ENCODE measurements around the gene CCNL1.

Gene CCNL1

DNA sequence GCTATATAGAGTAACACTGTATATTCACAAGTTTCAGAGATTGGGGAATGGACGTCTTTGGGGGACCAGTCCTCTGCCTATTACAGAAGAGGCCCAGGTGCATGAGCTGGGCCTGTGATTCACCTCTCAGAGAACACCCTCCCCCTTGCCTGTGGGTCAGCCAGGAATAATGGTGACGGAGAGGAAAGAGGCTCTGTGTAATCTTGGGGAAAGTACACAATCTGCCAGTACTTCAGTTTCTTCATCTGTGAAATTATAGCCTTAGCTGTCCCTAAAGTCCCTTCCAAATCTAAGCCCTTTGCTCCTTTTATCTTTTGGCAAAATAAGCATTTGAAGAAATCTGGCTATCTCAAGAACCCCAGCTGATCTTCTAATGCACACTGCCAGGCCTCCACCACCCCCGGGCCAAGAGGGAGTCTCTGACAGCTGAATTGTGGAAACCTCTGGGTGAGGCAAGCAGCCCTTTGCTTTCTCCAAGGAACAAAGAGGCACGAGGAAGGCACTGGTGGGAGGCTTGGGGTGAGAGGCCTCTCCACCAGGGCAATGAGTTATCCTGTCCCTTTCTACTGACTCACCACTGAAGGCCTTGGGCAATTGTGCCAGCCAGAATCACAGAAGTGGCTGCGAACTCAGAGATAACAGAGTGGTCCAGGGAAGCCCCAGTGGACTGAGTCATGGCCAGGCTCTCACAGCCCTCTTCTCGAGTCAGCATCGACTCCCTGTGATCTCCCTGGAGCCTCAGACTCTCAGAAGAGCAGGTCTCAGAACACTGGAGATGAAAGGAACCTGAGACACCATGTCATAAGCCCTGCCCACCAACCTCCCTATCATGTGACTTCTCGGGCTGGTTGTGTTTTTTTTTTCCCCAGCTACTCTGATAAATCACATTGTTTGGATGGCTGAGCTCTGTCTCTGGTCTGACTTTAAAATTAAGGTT is 31.8 kb downstream of the CCNL1 start:
- FAIRE-seq (peak; percentile 42), DNase-seq (ENCODE audit: insufficient read length, low spot score) (no peak)

DNA sequence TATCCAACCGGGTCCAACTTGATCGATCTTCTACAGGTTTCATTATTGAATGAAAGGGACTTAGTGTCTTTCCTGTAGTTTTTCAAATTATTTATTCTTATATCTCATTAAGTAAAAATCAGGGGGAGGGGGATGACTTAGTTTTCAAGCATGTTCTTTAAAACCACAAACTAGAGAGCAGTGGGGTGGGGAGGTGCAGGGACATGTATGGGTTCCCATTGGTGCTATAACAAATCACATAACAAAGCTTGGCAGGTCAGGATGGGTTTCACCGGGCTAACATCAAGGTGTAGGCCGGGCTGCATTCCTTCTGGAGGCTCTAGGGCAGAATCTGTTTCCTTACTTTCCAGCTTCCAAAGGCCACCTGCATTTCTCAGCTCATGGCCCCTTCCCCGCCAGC is 32.7 kb downstream of the CCNL1 start:
- FAIRE-seq (no peak), DNase-seq (ENCODE audit: insufficient read length, low spot score) (no peak)

DNA sequence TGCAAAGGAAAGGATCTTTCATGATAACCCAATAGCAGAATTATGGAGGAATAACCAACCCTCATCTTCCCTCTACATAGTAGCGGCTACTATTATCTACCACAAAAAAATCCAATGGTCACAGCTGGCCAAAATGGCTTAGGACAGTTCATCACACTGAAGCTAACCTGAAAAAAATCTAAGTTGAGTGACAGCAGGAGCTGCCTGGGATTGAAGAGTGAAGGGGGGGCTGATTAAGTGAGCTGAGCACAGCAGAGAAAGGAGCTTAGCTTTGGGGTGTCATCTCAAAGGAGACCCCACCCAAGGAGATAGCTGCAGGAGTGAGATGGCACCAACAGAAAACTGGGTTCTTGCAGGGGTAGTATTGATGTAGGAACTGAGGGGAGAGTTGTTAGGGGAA is 33.6 kb downstream of the CCNL1 start:
- DNase-seq (ENCODE audit: insufficient read length, low spot score) (no peak), FAIRE-seq (no peak)

DNA sequence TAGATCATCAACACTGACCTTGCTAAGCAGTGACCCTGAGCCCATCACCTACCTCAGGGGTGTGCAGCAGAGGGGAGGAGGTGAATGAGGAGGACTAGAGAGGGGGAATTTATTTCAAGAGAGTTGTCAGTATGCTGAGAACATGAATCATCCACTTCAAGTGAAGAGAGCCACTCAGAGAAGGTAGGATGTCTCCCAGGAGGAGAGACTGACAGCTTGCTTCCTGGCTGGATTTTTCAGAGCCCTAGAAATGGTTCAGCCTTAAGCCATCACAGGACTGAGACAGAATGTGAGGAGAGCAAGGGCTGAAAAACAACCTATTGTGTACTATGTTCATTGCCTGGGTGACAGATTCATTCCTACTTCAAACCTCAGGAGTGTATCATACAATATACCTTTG is 34.8 kb downstream of the CCNL1 start:
- FAIRE-seq (no peak), DNase-seq (ENCODE audit: insufficient read length, low spot score) (no peak)

DNA sequence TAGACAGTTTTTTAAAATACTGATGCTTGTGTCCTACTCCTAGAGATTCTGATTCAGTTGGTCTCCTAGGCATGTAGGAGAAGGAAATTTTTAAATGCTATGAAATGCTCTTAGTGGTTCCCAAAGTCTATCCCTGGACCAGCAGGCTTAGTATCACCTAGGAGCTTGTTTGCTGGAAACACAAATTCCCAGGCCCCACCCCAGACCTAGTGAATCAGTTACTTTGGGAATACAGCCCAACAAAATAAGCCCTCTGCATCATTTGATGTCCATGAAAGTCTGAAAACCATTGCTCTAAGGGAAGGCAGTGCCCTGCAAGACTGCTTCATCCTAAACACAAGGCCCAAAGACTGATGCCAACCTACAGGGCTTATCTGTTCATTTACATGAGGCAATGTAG is 36.3 kb downstream of the CCNL1 start:
- FAIRE-seq, result no peak
- DNase-seq (ENCODE audit: insufficient read length, low spot score), result no peak

DNA sequence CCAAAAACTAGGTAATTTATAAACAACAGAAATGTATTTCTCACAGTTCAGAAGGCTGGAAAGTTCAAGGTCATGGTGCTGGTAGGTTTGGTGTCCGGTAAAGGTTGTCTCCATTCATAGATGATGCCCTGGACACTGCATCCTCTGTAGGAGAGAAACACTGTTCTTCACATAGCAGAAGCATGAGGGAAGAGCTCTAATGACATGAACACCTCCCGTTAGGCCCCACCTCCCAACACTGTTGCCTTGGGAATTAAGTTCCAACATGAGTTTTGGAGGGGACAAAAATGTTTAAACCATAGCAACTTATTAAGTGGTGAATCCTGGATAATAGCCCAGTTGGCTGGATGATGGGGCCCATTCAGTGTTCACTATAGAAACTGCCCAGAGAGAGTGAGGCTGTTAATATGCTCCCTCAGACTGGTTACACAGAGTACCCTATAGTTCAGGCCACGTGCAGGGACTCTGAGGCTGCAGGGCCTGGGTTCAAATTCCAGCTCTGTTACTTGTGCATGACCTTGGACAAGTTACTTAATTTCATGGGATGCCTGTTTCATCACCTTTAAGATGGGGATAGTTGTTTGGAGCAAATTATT is 37.0 kb downstream of the CCNL1 start:
- FAIRE-seq (no peak), DNase-seq (ENCODE audit: insufficient read length, low spot score) (no peak)

DNA sequence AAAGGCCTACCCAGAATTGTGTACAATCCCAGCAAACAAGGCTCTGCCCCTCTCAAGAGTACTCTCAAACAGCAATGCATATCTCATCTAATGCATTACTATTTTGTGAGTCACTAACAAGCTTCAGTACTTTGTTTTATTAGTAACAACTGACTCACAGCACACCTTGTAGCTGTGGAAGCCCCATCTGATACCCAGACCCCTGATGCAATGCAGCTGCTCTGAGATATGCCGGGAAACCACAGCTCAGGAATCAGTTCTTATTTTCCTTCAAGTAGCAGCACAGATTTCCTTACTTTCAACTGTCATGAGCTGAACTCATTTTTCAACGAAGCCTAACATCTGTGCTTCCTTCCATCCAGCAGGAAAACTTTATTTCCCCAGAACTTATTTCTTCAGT is 37.8 kb downstream of the CCNL1 start:
- no peak for DNase-seq (ENCODE audit: insufficient read length, low spot score)

DNA sequence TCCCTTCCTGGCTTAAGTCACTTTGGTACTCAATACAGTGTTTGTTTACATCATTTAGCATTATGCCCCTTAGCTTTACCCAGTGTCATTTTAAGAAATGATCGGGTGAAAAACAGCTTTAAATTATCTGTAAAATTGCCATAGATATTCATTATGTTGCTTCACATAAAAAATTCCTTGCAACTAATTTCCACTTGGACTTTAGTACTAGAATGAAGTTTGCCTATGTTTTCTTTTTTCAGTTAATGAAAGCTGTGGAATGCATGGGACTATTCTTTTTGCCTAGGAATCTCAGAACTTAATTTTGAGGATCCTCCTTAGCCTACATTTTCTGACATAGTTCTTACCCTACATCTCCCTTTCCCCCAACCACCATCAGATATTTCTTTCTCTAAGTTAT is 38.4 kb downstream of the CCNL1 start:
- FAIRE-seq, result no peak
- no peak for DNase-seq (ENCODE audit: insufficient read length, low spot score)

More for the DNA sequence above, 37.8 kb downstream of the CCNL1 start:
- no peak for FAIRE-seq

DNA sequence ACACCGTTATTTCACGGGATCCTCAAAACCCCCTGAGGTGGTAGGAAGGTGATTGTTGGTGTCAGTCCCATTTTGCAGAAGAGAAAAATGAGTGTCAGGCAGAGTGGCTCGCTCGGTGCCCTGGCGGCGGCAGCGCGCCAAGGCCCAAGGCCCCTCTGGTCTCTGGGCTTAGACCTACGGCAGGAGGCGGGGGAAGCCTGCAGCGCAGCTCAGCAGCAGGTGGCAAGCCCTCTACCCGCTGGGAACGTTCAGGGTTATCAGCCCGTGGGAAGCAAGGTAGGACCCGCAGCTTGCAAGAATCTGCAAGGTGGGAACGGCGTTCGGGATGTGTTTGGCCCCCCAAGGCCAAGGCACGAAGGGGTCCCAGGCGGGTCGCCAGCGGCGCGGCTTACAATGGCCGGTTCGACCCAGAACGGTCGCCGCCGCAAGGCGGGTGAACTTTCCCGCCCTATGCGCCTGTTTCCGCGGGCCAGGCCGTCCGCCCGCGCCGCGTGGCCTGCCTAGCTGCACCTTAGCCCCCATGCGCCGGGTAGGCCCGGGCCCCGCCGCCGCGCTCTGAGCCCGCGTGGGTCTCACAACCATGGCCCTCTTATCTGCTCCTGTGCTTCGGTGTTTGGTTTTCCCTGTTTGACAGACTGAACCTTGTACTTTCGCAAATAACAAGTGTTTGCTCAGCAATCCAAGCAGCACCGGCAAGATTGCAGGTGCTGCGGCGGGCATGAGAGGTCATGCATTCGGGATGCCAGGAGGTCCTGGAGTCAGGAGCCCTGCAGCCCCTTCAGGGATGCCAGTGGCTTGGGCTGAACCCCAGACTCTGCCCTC is 39.7 kb downstream of the CCNL1 start:
- no peak for FAIRE-seq
- no peak for DNase-seq (ENCODE audit: insufficient read length, low spot score)

DNA sequence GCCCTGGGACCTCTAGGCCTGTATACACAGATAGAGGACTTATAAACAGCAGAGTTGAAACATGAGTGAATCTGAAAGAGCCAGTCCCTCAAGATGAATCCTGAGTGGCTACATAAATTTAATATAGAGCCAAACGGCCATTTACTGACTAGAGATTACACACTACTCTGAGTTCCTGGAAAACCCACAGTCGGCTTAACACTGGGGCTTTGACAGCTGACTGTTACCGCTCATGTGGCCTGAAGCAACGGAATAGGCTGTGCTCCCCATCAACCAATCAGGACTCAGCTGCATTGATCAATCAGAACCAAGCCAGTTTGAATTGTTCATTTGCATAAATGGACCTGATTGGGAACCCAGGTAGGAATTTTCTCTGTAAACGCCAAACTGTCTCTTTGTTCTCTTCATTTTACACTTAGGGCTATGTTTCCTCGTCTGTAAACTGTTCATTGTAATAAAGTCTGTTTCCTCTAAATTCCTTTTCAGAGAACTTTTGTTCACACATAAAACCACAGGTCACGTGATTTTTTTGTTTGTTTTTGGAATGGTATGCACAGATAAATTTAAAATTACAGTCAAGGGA is 40.5 kb downstream of the CCNL1 start:
- no peak for DNase-seq (ENCODE audit: insufficient read length, low spot score)
- no peak for FAIRE-seq

DNA sequence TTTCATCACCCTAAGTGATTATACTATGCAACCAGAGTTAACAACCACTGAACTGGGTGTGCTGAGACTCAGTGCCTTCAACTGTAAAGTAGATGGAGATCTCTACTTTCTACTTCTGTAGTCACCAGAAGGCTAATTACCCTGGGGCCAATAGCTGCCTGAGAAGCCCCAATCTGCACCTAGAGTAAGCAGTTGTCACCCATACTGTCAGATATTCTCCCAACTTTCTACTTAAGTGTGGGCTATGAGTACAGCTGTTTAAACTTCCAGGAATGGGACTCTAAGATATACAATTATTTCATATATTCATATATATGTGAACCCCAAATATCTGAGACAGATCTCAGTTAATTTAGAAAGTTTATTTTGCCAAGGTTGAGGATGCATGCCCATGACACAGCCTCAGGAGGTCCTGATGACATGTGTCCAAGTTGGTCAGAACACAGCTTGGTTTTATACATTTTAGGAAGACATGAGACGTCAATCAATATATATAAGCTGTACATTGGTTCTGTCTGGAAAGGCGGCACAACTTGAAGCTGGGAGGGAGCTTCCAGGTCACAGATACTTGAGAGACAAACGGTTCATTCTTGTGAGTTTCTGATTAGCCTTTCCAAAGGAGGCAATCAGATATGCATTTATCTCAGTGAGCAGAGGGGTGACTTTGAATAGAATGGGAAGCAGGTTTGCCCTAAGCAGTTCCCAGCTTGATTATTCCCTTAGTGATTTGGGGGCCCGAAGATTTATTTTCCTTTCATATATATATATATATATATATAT is 41.9 kb downstream of the CCNL1 start:
- FAIRE-seq, result no peak

DNA sequence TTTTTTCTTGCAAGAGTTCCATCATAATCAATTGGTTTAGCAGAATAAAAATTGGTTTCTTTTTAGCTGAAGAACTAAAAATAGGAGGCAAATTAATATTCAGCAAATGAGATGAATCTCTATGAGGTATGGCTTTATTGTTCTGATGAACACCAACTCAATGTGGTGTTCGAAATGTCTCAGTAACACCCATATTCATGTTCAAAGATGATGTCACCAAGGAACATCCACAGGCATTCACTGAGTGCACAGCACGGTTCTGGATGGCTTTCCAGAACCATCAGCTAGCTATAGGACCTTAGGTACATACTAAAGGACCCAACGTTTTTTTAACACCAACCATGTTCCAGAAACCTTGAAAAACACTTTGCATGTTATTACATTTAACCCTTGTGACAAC is 42.7 kb downstream of the CCNL1 start:
- DNase-seq (ENCODE audit: insufficient read length, low spot score) (no peak), FAIRE-seq (no peak)

More for the DNA sequence above, 41.9 kb downstream of the CCNL1 start:
- DNase-seq (ENCODE audit: insufficient read length, low spot score), result no peak

DNA sequence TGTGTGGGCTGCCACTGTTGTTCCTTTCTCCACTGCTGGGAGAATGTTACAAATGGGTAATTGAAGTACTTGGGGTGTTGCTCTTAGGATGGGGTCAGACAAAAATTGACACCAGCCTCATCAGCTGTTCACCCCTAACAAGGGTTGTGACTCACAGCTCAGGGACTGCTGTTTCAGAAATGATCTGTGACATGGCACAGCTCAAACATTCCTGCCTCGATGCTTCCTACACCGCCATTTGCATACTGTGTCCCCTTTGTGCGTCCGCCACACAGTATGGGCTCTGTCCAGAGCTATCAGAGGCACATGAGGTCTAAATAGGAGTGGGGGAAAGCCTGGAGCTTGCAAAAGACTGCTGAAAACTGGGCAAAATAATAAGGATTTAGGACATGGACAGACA is 43.9 kb downstream of the CCNL1 start:
- DNase-seq (ENCODE audit: insufficient read length, low spot score), result no peak

DNA sequence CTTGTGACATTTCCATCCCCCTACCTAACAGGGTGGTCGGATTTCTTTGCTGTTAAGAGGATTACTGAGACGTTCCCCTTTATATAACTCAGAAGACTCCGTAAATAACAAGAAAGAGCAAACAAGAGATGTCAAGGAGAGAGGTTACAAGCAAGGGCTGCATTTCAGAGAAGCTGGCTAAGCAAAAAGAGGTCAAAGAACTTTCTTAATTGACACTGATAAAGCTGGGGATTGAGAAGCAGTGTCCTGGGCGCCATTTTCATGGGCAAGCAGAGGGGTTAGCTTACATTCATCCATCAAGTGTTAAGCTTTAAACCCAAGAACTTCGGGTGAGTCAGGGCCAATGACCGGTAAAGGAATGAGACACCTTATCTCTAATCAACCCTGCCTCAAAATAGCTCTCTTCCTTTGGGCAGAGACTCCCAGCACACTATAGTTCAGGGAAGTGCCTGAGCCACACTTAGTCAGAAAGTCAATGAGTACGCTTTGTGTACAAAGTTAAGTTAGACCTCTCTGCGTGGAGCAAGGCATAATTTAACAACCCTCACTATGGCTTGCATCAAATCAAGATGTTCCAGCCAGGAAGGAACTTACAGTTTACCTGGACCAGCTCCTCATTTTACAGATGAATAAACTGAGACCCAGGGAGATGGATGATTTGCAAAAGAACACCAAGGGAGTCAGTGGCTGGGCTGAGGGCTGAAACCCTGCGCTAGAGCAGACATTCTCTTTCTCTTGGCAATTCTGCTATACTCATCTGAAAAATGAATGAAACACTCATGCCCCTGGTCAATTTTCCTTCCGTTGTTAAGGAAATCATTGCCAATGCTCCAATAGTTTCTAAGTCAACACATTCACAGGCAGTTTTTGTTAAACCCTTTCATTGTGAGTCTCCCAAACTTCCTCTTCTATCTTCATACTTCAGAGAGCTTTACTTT is 44.6 kb downstream of the CCNL1 start:
- FAIRE-seq, result no peak
- no peak for DNase-seq (ENCODE audit: insufficient read length, low spot score)

More for the DNA sequence above, 43.9 kb downstream of the CCNL1 start:
- no peak for FAIRE-seq

DNA sequence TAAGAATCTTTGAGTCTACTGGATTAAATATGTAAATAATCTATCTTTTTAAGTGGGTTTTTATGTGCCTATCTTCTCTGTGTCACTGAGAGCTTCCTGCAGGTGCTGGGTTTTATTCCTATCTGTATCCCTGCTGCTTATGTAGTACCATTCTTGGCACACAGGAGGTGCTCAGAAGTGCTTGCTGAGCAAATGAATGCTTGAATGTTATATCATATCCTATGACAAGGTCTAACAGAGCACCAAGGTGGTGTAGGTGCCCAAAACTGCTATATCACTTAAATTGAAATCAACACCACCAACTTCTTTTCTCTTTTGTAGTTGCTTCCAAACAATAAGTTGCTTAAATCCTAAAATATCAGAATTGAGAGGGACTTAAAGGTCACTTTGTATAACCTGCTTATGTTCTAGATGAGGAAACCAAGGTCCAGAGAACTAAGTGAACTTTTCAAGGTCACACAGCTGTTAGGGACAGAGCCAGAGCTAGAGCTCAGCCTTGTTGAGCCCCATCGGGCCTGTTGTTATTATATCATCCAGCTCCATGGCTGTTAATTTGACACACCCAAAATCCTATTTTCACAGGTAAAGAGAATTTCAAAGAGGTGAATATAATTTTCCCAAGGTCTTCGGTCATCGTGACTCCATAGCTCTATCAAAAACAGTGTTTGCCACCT is 46.0 kb downstream of the CCNL1 start:
- no peak for FAIRE-seq

DNA sequence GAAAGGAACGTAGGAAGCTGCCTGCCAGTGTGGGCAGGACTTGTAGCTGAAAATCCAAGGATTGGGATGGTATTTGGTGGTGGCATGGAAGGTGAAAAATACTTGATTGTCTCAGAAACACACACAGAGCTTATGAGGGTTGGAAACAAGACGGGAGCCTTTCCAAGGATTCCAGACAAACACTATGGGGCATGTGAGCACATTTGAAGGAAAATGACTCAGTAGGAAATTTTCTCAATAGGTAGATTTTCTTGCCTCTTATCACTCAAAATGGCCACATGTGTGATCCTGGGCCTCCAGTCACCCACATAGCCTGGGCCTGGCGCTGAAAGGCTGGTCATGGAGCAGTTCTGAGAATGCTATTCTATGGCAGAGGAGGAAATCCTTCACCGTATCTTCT is 47.4 kb downstream of the CCNL1 start:
- FAIRE-seq (no peak), DNase-seq (ENCODE audit: insufficient read length, low spot score) (no peak)

More for the DNA sequence above, 46.0 kb downstream of the CCNL1 start:
- no peak for DNase-seq (ENCODE audit: insufficient read length, low spot score)

DNA sequence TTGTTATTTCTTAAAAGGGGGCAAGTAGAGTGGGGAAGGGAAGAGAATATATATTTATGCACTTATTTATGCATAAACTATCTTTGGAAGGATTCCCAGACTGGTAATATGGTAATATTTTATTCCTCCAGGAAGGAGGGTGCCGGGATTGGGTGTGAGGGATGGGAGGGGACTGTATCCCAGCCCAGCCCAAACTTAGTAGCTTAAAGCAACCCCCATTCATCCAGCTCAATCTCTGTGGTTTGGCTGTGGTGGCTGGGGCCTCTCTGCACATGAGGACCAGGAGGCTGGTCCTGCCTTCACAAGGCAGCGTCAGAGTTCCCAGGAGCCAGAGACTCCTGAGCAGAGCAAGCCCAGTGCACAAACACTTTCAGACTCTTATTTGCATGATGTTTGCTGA is 48.4 kb downstream of the CCNL1 start:
- DNase-seq (ENCODE audit: insufficient read length, low spot score), result no peak
- FAIRE-seq, result no peak

DNA sequence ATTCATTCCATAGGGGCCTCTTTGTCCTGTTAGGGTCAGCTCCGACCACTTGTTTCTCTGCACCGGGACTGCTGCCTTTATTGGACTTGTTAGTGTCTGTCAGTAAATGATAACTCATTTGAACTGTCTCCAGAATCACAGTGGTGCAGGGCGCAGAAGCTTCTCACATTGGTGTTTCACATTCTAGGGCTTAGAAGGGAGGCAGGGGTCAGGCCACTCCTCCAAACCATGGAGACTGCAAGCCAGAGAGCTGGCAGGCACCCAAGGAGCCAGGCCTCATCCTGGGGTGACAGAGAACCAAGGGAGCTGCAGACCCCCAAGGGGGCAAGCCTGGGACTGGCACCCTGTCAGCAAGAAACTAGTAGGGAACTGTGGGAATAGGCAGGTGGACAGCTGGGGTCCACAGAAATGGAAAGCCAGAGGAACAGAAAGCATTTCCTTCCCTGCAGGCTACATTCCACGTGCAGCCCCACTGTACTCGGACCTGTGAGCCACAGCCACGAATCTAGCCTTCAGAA is 49.1 kb downstream of the CCNL1 start:
- FAIRE-seq (no peak), DNase-seq (ENCODE audit: insufficient read length, low spot score) (no peak)
